Measurements from ENCODE around the gene SWT1.

The SWT1 gene

DNA sequence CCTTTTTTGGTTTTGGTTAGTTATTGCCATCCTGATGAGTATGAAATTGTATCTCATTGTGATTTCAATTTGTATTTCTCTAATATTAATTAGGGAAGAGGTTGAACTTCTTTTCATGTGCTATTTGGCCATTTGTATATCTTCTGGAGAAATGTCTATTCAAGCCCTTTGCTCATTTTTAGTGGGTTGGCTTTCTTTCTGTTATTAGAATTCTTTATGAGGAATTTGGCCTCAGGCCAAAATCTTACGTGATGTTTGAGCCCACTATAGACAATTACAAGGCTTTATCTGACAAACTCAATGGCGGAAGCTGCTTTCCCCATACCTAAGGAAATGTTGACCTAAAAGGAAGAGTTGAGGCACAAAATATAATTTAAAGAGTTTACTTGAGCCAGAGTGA, 127.1 kb downstream of the SWT1 start:
- no peak for TF ChIP-seq CTCF (IDR thresholded peaks at IDR 0.05; ENCODE audit: low read depth, low read length, missing control alignments)
- H3K4me3 ChIP-seq (ENCODE audit: low read depth, low read length): no peak overlapping the region
- DNase-seq (ENCODE audit: low read depth): no peak

DNA sequence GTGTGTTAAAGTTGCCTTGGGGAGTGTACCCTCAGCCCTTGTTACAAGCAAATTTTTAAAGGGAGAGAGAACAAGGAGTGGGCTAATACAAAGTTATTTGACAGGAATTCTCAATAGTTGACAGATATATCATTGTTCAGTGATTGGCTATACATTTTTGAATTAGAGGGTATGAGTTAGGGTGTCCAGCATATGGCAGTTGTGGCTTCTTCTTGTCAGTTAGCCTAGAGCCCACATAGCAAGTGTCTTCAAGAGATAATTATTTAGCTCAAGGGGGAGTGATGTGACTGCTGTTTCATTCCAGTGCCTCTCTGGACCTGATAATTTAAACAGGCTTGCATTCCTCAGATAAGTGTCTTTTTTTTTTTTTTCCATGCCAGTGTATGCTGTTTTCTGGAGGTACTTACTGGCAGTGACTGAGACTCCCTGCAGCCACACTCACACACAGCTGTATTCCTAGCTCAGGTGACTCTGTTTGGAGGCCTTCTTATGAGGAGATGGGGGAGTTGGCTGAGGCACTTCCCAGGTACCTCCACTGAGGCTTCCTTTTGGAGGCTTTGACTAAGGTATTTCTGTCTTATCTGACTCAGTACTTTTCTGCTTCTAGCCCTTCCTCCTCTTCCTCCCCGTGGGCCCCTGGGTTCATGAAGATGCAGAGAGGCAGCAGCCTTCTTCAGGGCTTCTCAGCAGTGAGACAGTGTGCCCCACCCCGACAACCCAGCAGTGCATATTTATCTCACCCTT, 127.7 kb downstream of the SWT1 start:
- DNase-seq (ENCODE audit: low read depth): no peak
- no peak overlapping the region for H3K4me3 ChIP-seq (ENCODE audit: low read depth, low read length)
- no peak for TF ChIP-seq CTCF (IDR thresholded peaks at IDR 0.05; ENCODE audit: low read depth, low read length, missing control alignments)

- no peak for DNase-seq (ENCODE audit: low read depth)
Measured at GRCh38 chr1:185287451-185287850, 130.5 kb downstream of the SWT1 start.

DNA sequence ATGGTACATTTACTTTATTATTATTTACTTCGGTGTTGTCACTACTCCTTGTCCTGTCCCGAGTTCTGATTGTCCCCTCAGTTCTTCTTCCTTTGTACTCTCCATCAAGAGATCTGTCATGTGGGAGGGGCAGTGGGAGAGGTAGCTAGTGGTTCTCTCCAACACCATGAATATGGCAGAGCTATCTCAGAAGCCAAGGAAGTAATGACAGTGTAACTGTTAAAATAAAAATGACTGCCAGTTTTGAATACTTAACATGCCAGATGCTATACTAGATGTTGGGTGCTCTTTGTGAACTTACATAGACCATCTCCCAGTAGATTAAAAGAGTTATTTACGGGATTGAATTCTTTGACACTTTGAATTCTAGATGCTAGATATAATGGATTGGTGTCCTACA, 131.5 kb downstream of the SWT1 start:
- no peak for DNase-seq (ENCODE audit: low read depth)
- H3K4me3 ChIP-seq (ENCODE audit: low read depth, low read length): no peak overlapping the region
- TF ChIP-seq CTCF (IDR thresholded peaks at IDR 0.05; ENCODE audit: low read depth, low read length, missing control alignments): no peak

More at GRCh38 chr1:185287451-185287850, 130.5 kb downstream of the SWT1 start:
- no peak for TF ChIP-seq CTCF (IDR thresholded peaks at IDR 0.05; ENCODE audit: low read depth, low read length, missing control alignments)
- H3K4me3 ChIP-seq (ENCODE audit: low read depth, low read length): no peak overlapping the region

GRCh38 chr1:185289880-185290279, 132.9 kb downstream of the SWT1 start:
- DNase-seq (ENCODE audit: low read depth): no peak
- no peak overlapping the region for H3K4me3 ChIP-seq (ENCODE audit: low read depth, low read length)
- no peak for TF ChIP-seq CTCF (IDR thresholded peaks at IDR 0.05; ENCODE audit: low read depth, low read length, missing control alignments)

DNA sequence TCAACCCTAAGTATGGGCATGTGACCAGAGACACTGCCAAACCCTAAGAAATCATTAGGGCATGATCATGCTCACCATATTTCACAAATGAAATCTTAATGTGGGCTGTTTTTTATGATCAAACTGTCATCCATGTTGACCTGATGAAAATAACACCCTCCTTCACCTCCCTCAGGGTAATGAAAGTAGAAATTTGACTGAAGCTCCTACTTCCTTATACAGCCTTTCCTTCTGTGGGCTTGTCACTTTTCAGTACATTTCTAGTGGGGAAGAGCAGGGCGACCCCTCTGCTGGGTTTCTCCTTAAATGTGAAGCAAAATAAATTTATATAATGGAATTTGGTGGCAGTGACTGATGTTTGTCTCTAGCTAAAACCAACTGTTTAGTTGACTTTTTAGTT, 134.2 kb downstream of the SWT1 start:
- H3K4me3 ChIP-seq (ENCODE audit: low read depth, low read length): no peak overlapping the region
- TF ChIP-seq CTCF (IDR thresholded peaks at IDR 0.05; ENCODE audit: low read depth, low read length, missing control alignments): no peak
- no peak for DNase-seq (ENCODE audit: low read depth)

- TF ChIP-seq CTCF (IDR thresholded peaks at IDR 0.05; ENCODE audit: low read depth, low read length, missing control alignments): no peak
- DNase-seq (ENCODE audit: low read depth): no peak
- H3K4me3 ChIP-seq (ENCODE audit: low read depth, low read length): no peak overlapping the region
Measured at GRCh38 chr1:185291652-185292051, 134.7 kb downstream of the SWT1 start.
